Cardiac muscle cell (in vitro differentiated cells and primary cell): ENCODE results near the gene EFCAB6. TPM values are rescaled to one million over a fixed set of nuclear protein-coding genes. Genes with fewer than 3 reads are reported as not detected.

Source experiments
- DNase-seq, 2 donors: peaks; one replicate each; pipeline versions ENCODE4 v3.0.0 to v3.0.0-alpha.2; 2010 to 2017; ENCODE audit warnings: low read depth in 1 of 2, low spot score in 1 of 2
- H3K27ac ChIP-seq: fragments of 200-600 bp; sonication (generic); 2 replicates; pipeline ENCODE4 v1.5.1; 2016
- H3K27me3 ChIP-seq: fragments of 200-600 bp; sonication (generic); 2 replicates; pipeline ENCODE4 v1.6.0; 2016; ENCODE audit warnings: control low read depth
- H3K36me3 ChIP-seq: fragments of 200-600 bp; sonication (generic); 2 replicates; pipeline ENCODE4 v1.5.1; 2016; ENCODE audit warnings: control low read depth
- H3K4me1 ChIP-seq: fragments of 200-600 bp; sonication (generic); 2 replicates; pipeline ENCODE4 v1.8.1; 2017; ENCODE audit warnings: low read depth, mild to moderate bottlenecking, mixed run types
- H3K4me3 ChIP-seq: fragments of 200-600 bp; sonication (generic); 2 replicates; pipeline ENCODE4 v1.5.1; 2016; ENCODE audit warnings: mild to moderate bottlenecking
- H3K9me3 ChIP-seq: fragments of 200-600 bp; sonication (generic); 2 replicates; pipeline ENCODE4 v1.5.1; 2017; ENCODE audit warnings: low read depth, mild to moderate bottlenecking, control low read depth
- CTCF ChIP-seq: IDR thresholded peaks from 2 replicates; pipeline ENCODE4 v1.5.1; 2012; ENCODE audit warnings: low read depth, mild to moderate bottlenecking, low read length
- polyA plus RNA-seq: library from polyadenylated mRNA; unstranded; fragments of >200 nt; fragmentation: Nextera tagmentation; extraction: Ambion mirVana; gene quantifications from 2 replicates; pipeline ENCODE4 v1.2.1, GENCODE V29; 2016
- total RNA-seq: library from RNA; depleted of rRNA; stranded (reverse); fragments of >200 nt; gene quantifications from 2 replicates; pipeline ENCODE4 v1.2.3, GENCODE V29; 2016

The EFCAB6 gene
- total and polyA plus RNA-seq, 2 experiments from 2014 or later, result 1.5 to 3.8 TPM

DNA sequence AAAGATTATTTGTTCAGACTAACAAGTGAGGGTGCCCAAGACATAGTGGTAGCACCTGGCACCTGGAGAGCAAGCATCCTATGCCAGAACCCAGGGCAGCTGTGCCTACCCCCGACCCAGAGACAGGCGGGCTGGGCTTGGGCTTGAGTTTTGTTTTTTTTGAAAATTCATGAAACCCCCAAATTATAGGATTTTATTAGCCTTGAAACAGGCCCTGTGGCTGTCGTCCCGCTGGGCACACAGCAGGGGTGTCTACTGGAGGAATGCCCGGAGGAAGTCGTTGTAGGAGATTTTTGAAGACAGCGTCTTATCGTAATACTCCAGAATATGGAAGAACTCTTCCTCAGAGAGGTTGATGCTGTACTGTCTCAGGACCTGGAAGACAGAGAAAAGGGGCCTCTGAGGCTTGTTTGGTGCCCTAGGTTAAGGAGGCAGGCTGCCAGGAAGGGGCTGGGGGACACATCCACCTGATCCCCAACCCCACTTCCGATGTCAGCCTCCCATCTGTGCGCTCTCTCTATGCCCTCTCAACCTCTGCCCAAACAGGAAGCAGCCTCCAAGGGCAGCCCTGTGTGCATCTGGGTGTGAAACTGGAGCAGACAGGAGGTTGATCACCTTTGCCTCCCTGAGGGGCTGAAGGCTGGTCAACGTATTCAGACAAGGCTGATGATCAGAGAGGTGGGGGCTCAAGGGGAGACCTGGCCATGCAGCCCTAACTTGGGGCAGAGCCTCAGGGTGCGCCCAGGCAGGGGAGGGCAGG, 283.3 kb downstream of the EFCAB6 start:
- H3K9me3 ChIP-seq, result no peaks in the 10 kb centered on the region
- no peak overlapping the region for H3K27ac ChIP-seq
- no peak for TF ChIP-seq CTCF
- H3K36me3 ChIP-seq, result no peaks in the 10 kb centered on the region
- no peaks in the 10 kb centered on the region for H3K4me1 ChIP-seq
- no peaks in the 10 kb centered on the region for H3K27me3 ChIP-seq
- DNase-seq, result no peak
- no peak overlapping the region for H3K4me3 ChIP-seq

DNA sequence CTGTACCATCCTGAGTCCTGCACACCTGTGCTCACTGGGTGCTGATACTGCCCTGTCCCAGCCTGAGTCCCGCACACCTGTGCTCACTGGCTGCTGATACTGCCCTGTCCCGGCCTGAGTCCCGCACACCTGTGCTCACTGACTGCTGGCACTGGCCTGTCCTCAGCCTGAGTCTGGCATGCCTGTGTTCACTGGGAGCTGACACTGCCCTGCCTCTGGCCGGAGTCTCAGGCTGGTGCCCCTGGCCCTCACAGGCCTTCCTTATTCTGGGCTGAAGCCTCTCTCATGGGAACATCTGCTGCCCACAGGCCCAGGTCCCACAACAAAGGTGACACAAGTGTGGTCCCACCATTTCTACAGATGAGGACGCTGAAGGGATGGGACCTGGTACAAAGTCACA, 285.2 kb downstream of the EFCAB6 start:
- no peak overlapping the region for H3K4me3 ChIP-seq
- H3K36me3 ChIP-seq, result no peaks in the 10 kb centered on the region
- H3K27ac ChIP-seq, result no peak overlapping the region
- H3K27me3 ChIP-seq, result no peaks in the 10 kb centered on the region
- H3K4me1 ChIP-seq, result no peaks in the 10 kb centered on the region
- TF ChIP-seq CTCF, result no peak
- no peak for DNase-seq
- no peaks in the 10 kb centered on the region for H3K9me3 ChIP-seq

DNA sequence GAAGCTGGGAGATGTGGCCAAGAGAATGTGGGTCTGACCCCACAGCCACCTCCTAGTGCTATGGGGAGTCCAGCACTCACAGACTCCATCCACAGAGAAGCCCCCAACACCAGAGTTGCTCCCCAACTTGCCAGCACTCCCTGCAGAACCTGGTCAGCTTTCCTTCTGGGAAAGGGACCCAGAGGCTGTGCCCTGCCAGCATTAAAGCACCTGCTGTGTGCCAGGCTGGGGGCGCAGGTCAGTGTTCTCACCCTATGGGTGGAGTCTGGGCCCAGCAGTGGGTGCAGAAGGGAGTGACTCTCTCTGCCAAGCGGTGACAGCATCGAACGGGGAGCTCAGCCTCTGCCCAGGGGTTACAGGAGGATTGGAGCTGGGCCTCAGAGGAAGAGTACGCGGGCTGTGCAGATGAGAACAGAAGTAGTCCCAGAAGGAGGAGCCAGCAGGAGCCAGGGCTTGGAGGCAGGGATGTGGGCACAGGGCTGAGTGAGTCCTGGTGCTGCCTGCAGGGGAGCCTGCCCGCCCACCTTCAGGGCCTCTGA, 285.9 kb downstream of the EFCAB6 start:
- Histone ChIP-seq H3K27ac (no peak overlapping the region), H3K9me3 (no peaks in the 10 kb centered on the region), H3K27me3 (no peaks in the 10 kb centered on the region), H3K4me3 (no peak overlapping the region), H3K4me1 (no peaks in the 10 kb centered on the region), H3K36me3 (no peaks in the 10 kb centered on the region)
- TF ChIP-seq CTCF, result no peak
- DNase-seq, result no peak

GRCh38 chr22:43521716-43522115, 290.4 kb downstream of the EFCAB6 start:
- Histone ChIP-seq H3K4me1 (no peaks in the 10 kb centered on the region), H3K4me3 (no peak overlapping the region), H3K27me3 (no peaks in the 10 kb centered on the region), H3K9me3 (no peaks in the 10 kb centered on the region), H3K36me3 (no peaks in the 10 kb centered on the region), H3K27ac (no peak overlapping the region)
- no peak for TF ChIP-seq CTCF
- DNase-seq, result no peak

- Histone ChIP-seq H3K27ac (no peak overlapping the region), H3K27me3 (no peaks in the 10 kb centered on the region), H3K9me3 (no peaks in the 10 kb centered on the region), H3K4me3 (no peak overlapping the region), H3K36me3 (no peaks in the 10 kb centered on the region), H3K4me1 (no peaks in the 10 kb centered on the region)
- no peak for TF ChIP-seq CTCF
- no peak for DNase-seq
Measured at GRCh38 chr22:43520632-43521039, 291.5 kb downstream of the EFCAB6 start.
